ENCODE results near the gene FAM78A.
"Not testable (repeated sequence)": the region's sequence is repeated elsewhere in the genome, so short reads cannot be mapped to it uniquely, and the experiment has no call there.

FAM78A gene

DNA sequence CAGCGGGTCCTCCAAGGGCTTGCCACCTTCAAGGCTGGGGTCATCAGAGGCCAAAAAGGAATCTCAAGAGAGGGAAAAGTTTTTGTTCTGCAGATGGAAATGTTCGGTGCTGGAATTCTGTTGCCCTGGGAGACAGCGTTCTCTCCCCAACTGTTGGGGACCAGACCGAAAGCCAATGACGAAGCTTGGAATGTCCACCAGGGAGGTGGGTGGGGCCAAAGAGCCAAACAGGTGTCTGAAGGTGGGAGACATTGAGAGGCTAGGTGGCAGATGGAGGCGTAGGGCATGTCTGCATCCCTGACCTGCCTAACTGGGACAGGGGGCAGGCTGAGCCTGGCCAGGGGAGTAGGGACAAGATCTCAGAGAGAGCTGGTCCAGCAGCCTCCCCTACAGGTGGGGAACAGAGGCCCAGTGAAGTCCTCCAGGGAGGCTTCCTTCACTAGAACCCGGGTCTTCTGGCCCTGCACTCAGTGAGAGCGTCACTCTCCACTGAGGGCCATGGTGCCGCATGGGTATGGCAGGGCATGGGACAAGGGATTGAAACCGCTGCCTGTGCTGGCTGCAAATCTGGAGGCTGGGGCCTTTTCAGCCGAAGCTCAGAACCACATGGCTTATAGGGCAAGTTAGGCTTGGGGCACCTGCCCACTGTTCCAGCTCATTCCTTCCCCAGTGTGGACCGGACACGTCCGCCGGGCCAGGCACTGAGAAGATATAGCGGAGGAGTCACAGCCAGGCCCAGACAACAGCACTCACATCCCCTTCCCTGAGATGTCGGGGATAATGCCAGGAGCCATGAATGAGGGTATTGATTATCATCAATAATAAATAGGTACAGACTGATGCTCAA lies 5.0 kb upstream of the FAM78A start:
- no peak for DNase-seq (ENCODE audit: low spot score)

DNA sequence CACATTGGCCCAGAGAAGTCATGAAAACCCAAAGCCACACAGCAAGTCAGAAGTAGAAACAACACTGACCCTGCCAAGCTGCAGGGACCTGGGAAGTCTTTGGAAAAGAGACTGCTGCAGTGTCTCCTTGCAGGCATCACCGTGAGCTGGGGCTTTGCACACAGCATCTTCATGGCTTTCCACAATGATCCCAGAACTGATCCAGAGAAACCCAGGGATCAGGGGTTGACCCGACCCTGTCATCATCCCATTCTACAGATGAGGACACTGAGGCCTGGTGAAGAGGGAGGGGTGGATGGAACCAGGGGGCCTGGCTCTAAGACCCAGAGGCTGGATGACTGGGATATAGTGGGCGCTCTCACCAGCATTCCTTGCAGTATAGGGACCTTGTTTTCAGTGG lies 4.3 kb upstream of the FAM78A start:
- DNase-seq (ENCODE audit: low spot score), result no peak

DNA sequence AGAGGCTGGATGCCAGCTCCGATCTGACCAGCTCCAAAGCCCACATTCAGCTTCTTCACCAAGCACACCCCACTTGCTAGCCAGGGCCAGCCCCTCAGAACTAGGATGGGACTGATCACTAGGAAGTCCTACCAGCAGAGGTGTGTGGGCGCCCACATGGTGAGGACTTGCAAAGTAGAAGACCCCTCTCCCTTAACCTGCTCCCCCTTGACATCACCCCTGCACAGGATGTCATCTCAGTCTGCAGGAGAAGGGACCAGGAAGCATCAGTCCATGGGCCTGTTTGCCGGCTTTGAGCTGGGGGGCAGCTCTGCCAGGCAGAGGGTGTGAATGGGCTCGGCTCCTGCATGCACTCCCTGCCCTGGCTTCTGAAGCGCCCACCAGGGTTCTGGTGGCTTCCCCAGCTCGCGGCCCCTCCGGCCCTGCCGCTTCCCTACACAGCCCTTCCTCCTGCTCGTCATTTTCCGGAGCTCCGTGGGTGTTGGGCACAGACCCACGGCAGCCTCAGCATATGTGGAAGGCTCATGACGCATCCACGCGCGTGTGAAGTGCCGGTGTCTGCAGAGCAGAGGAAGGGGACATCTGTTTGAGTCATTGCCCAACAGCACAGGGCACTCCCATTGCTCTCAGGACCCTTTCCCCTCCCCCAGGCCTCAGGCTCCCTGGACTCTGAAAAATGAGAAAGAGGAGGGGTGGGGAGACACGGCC lies 3.7 kb upstream of the FAM78A start:
- no peak for DNase-seq (ENCODE audit: low spot score)

DNA sequence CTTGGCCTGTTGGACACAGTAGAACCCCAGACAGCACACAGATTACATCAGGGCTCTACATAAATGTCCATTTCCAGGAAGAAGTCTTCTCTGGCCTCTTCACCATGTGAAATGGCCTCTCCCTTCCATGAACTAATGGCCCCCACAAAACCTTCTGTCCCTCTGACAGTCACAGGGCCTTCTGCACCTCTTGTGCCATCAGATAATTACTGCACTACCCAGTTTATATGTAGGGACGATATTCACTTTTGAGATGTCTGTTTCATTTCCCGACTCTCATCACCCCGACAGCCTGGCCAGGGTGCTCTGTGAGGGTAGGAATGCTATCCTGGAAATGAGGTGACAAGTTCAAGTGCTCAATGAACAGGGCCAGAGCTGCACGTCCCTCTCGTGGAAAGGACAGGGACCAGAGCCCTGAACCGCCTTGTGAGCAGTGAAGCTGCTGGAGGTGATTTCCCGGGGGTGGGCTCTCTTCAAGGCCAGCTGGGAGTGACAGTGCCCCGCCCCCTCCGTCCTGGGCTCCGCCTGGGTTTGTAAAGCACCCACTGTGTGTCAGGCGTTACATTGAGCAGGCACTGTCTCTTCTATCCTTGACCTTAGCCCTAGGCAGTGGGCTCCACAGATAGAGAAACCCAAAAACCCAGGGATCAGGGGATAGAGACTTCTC lies 3.0 kb upstream of the FAM78A start:
- no peak for DNase-seq (ENCODE audit: low spot score)

DNA sequence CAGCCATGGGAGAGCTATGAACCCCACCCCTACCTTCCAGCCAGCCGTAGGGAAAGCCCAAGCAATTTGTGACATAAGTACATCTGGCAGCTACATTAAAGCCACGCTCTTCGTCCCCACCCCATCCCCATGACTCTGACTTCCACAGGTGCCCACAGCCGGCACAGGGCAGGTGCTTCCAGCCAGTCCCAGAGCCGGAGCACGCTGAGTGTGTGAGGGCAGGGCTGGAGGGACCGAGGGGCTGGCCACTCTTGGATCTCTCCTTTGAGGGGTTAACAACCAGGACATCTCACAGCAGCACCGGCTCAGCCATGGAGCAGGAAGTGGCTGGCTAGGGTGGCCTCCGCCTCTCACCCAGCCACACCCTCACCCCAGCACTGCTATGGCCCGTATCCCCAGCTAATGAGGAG lies 2.4 kb upstream of the FAM78A start:
- peak; percentile 27 for DNase-seq (ENCODE audit: low spot score)

DNA sequence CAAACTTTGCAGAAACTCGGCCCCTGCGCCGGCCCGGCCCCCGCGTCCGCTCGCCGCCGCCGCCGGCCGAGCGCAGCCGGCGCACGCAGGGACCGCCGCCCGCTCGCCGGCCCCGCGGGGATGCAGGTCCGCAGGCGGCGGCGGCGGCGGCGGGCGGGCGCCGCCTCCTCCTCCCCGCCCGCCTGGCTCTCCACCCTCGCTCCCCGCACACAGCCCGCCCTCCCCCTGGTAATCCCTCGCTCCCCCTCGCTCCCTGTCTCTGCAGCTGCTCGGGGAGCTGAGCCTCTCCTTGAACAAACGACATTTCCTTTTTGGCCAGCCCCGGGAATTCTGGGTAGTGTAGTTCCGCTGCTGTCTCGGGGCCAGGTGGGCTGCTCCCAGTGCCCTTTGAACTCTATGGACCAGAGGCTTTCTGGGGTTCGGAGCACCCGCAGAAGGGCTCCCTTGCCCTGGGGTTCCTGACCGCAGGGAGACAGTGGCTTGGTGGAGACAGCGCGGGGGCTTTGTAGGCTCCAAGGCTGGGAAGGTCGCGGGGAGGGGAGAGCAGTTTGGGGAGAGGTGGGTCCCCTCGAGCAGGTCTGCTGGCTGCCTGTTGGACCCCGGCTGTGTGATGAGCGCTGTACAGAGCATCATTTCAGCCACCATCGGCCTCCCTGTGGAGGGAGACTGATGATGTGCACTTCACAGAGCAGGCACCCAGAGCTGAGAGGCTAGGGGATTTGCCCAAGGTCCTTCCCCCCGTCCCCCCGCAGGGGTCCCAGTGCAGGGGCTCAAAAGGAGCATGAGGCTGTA lies 1.8 kb upstream of the FAM78A start:
- DNase-seq (ENCODE audit: low spot score), result peak; percentile 80

DNA sequence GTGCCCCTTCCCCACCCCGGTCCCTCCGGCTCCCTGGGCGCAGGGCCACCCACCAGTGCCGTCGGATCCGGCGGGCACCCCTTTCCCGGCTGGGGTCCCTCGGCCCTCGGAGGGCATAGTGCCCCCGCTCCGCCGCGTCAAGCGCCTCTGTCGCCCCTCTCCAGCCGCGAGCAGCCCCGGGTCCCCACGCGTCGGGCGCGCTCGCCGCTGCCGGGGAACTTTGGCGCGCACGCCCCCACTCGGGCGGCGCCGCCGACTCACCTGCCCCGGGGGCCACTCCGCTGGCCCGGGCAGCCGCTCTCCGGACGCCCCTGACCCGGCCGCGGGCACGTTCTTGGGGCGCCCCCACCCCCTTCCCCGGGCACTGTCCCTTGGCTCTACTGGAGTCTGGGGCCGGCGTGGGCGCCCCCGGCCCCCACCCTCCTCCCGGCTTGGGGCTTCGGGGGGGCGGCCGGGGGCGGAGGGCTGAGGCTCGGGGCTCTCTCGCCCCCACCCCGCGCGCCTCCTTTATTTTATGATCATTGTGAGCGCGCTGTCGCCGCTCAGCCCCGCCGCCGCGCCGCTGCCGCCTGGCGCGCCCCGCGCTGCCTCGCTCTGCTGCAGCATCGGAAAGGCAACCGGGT lies 1.1 kb upstream of the FAM78A start:
- no peak for DNase-seq (ENCODE audit: low spot score)

DNA sequence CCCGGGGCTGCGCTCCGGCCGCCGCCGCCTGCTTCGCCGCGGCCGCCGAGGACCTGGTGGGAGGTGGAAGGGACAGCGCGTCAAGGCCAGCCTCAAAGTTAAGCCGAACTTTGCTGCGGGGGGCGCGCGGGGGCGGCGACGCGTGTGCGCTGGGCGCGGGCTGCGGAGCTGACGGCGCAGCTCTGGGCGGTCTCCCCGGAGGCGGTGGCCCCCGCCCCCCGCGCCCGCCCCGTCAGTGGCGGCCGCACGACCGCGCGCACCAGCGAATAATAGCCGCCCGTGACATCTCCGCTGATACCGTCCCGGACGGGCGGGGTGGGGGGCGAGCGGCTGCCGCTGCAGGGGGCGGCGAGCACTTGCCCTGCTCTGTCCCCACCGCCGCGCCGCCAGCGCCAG lies 579 bp upstream of the FAM78A start:
- DNase-seq (ENCODE audit: low spot score), result no peak

DNA sequence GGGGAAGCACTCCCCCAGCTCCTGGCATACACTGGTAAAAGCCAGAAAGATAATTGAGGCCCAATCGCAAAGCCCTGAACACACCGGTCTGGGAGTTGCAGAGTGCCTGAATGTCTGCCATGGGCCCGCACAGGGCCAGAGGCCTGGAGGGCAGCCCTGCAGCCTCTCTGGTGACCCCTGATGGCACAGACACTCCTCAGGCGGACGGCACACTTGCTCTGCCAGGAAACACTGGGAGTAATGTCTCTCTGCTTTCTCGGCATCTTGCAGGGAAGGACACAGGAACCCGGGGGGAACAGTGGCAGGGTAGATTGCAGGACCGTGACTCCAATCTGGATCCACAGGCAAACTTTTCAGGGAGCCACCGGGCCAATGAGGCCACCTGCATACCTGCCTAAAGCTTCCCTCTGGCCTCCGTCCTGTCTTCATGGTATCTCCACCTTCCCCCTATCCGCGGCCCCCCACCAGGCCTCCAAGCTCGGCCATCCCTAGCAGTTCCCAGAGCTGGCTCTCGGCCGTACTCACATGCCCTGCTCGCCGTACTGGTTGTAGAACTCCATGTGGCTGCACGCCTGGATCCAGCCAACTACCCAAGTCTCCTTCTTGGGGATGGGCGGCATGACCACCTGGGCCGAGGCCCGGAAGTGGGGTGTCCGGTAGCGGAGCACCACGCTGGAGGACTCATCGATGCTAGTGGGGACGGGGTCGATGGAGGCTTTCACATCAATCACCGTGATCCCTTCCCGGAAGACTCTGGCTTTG lies 797 bp downstream of the FAM78A start:
- no peak for DNase-seq (ENCODE audit: low spot score)

DNA sequence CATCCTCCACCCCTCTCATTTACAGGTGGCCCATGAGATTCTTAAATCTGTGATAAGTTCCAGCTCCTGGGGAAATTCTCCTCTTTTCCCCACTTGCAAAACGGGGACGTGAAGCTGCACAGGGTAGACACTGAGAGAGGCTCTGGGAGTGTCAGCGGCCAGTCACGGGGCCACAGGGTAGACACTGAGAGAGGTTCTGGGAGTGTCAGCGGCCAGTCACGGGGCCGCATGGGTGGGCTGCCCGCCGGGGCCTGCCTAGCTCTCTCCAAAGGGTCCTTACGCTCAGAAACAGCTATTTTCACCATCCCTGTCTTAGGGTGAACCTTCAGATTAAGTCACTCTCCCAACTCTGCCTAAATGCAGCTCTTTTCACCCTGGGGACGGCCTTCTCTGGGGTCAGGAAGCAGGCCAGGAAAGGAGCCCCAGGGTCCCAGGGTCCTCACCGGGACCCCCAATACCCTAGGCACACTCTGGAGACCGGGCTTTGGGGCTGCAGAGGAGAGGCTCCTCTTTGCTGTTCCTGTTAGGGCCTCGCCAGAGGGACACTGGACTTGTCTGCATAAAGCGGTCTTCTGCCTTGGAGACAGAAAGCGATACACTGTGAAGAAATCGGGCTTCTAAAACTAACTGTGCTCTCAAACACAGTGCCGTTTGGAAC lies 1.5 kb downstream of the FAM78A start:
- DNase-seq (ENCODE audit: low spot score), result no peak

DNA sequence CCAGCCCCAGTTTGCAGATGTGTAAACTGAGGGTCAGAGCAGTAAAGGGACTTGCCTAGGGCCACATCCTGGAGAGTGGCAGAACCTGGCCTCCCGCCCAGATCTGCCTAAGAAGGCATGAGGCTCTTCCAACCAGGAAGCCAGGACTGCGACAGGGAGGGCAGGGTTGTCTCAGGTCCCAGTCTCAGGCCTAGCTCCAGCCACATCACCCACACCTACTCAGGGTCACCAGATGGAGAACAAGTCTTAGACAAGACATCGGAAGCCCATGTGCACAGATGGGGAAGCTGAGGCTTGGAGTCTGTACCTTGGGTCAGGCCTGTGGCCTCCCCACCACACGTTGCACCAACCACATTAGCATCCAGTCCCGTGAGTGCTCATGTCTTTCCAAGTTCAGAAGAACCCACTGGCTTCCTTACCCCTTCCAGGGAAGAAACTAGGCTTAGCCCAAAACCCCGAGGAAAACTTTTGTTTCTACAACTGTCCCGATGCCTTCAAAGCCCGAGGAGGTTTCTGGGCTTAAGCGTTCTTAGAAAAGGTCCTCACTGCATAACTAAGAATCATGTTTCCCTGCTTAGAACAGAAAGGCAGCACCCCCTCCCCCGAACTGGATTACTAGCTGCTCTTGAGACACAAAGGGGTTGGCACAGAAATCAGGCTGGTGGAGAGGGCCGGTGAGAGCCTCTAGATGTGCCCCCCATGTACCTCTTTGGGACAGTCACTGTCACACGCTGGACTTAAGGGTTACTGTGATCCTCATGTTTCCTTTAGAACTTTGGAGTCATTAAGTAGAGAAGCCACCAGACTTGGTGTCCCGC lies 2.2 kb downstream of the FAM78A start:
- DNase-seq (ENCODE audit: low spot score), result no peak

DNA sequence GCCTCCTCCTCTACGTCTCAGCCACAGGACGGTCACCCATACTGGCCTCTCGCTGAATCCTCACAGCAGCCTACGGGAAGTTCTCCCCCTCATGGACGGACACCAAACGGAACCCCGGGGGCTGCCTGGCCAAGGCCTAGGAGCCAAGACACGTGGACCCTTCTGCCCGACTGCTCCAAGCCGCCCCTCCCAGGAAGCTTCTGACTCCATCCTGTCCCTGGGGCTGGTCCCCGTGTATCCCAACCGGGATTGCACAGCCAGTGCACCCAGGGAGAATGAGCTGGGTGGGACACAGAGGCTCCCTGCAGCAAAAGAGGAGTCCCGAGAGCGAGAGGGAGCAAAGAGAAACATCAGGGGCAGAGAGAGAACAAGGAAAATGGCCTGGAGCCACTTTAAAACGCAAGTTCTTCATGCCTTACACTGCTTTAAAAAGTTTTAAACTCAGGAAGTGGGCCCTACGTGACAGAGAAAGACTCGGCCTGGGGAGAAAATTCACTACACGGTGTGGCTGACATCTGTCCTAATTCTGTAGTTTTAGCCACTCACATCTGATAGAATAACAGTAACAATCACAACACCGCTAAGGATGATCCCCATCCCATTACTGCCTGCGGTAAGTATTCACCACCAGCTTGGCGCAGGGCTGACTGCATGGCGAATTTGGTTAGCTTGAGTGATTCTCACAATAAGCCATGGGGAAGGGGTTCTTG lies 3.0 kb downstream of the FAM78A start:
- DNase-seq (ENCODE audit: low spot score), result no peak

DNA sequence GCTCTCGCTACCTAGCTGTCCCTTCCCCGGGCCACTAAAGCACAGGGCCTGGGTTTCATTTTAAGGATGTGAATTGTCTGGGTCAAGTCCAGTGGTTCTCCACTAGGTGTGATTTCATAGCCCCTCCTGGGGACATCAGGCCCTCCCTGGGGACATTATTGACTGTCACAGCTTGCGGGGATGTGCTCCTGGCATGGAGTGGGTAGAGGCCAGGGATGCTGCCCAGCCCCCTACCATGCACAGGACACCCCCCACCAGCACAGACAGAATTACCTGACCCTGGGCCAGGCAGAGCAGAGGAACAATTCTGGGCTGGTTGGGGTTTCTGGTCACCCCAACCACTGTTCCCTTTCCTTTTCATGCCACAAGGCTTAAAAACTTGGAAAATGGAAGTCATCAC lies 4.1 kb downstream of the FAM78A start:
- DNase-seq (ENCODE audit: low spot score), result no peak

DNA sequence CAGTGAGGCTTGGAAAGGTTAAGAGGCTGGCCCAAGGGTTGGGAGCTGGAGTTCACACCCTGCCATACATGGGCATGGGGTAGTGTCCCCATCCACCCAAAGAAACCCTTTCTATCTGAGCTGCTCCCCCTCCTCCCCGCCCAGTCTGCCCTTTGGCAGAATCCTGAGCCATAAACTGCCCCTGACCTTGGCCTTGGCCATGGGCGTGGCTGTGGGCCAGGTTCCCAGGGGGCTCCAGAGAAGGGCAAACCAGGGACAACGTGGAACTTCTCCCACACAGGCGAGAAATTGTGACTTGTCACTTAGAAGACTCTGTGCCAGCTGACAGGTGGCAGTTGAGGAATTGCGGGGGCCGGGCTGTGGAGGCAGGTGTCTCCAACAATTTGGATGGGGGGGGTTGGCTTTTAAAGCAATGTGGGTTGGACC lies 4.8 kb downstream of the FAM78A start:
- DNase-seq (ENCODE audit: low spot score), result no peak

DNA sequence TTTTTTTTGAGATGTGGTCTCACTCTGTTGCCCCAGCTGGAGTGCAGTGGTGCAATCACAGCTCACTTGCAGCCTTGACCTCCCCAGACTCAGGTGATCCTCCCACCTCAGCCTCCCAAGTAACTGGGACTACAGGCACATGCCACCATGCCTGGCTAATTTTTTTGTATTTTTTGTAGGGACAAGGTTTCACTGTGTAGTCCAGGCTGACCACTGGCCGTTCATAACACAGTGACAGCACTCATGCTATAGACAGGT lies 5.4 kb downstream of the FAM78A start:
- DNase-seq (ENCODE audit: low spot score), result not testable (repeated sequence)

DNA sequence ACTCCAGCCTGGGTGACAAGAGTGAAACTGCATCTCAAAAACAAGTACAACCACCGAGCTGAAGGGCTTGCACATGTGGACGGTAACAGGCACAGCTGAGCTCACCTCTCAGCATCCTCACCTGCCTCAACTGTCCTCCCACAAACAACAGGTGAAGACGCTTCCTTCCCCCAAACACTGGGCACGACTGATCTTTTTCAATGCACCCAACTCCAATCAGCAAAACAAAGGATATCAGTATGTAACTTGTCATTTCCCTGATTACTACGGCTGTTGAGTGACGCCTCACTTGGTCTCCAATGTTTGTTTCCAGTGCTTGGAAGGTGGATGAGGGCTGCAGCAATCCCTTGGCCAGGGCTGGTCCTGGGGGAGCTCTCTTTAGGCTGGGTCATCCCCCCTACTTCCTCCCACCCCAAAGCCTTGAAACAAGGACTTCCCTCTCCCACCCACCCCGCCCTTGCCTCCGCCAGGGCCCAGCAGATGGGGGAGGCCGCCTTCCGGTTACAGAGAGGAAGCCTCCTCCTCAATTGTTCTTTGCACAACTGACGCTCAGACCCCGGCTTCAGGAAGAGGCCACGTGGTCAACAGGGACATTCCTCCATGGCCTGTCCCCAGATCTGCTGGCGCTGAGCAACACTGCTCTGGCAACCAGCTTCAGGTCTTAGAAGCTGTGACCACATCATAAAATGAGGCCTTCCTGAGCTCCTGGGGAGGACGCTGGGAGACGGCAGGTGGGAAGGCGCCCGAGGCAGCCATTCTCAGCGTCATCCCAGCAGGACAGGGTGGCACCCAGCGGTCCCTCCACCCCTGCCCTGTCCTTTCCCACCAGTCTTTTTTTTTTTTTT lies 5.9 kb downstream of the FAM78A start:
- DNase-seq (ENCODE audit: low spot score), result no peak

DNA sequence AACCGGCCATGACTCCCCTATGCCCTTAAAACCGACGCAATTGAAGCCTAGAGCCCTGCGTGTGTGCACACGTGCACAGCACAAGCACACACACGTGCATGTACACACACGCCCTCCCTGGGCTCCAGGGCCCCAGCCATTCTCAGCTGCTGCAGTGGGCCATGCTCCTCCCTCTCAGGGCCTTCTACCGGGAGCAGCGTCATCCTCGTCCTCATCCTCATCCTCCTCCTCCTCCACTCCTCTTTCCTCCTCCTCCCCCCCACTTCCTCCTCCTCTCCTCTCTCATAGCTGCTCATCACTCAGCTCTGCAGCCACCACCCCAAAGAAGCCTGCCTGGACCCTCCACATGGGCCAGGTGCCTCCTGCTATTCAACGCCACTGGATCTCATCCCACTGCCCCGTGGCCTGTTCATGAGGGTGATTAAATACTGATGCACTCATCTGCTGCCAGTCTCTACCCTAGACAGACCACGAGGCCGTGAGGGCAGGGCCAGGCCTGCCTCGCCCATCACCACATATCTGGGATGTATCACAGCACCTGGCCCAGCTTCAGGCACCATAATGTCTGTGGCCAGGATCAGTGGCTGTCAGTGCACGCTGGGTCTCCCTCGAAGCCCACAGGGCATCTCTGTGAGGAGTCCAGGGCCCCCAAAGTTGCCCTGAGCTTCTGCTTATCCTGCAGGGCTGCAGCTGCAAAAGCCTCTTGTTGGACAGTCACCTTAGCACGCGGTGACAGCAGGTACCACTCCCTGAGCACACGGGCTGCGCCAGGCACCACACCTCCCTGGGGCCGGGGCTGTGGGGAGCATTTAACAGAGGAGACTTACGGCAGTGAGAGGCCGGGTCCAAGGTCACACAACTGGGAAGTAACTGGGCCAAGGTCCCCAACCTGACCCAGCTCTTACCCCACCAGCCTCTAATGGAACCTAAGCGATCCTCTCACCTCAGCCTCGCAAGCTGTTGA lies 9.8 kb downstream of the FAM78A start:
- DNase-seq (ENCODE audit: low spot score), result no peak

All from SW480 (cell line).